Adrenal gland (tissue), 5 donors: Measurements from ENCODE around the gene PRPH.

ENCODE experiments used
- CTCF ChIP-seq, 6 experiments: fragments of 450-650 bp in 4 of 6; fragments of 200-600 bp in 2 of 6; sonication (generic) in 1 of 6; IDR thresholded peaks; 1 replicate in 5 of 6; 2 replicates in 1 of 6; pipeline versions ENCODE4 v1.5.1 to v1.8.0; 2016 to 2021; ENCODE audit warnings: antibody characterized with exemption in 6 of 6, mild to moderate bottlenecking in 2 of 6, moderate library complexity in 1 of 6
- POLR2A ChIP-seq, 2 donors: fragments of 450-650 bp; IDR thresholded peaks; one replicate each; pipeline ENCODE4 v1.6.1; 2017; ENCODE audit warnings: antibody characterized with exemption in 2 of 2, mild to moderate bottlenecking in 2 of 2, moderate library complexity in 1 of 2
- donor health status: DM: no; HTN: no; CAD: no.

GRCh38 chr12:49272790-49273725 lies 21.9 kb upstream of the PRPH start:
- no peak for TF ChIP-seq CTCF (IDR thresholded peaks at IDR 0.05)
- no peak for TF ChIP-seq POLR2A (IDR thresholded peaks at IDR 0.05)
